ENCODE data around the gene GRIK4.

Gene GRIK4

DNA sequence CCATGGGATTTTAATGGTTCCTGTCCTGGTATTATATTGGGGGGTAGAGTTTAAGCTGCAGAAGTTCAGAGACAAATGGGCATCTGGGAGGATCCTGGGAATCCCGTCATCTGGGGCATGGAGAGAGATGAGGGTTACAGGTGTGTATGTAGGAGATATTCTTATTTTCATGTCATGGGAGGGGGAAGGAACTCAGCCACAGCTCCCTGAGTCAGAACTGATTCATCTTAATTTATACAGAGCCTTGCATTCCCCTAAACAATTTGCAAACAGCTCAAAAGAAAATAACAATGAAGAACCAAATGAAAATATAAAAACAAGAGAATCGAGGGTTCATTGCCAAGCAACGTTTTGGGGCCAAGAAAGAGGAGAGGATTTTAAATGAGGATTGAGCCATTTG, 356.4 kb downstream of the GRIK4 start:
- no peak overlapping the region for H3K4me3 ChIP-seq (ENCODE audit: low read depth, low read length)
- CTCF ChIA-PET: no interaction called here
- TF ChIP-seq, protein P1, sequence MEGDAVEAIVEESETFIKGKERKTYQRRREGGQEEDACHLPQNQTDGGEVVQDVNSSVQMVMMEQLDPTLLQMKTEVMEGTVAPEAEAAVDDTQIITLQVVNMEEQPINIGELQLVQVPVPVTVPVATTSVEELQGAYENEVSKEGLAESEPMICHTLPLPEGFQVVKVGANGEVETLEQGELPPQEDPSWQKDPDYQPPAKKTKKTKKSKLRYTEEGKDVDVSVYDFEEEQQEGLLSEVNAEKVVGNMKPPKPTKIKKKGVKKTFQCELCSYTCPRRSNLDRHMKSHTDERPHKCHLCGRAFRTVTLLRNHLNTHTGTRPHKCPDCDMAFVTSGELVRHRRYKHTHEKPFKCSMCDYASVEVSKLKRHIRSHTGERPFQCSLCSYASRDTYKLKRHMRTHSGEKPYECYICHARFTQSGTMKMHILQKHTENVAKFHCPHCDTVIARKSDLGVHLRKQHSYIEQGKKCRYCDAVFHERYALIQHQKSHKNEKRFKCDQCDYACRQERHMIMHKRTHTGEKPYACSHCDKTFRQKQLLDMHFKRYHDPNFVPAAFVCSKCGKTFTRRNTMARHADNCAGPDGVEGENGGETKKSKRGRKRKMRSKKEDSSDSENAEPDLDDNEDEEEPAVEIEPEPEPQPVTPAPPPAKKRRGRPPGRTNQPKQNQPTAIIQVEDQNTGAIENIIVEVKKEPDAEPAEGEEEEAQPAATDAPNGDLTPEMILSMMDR (IDR thresholded peaks at IDR 0.05; ENCODE audit: insufficient read depth, low read length, missing control alignments): no peak
- POLR2A ChIA-PET: no interaction called here
- no peak for DNase-seq (ENCODE audit: low read depth, low spot score)

DNA sequence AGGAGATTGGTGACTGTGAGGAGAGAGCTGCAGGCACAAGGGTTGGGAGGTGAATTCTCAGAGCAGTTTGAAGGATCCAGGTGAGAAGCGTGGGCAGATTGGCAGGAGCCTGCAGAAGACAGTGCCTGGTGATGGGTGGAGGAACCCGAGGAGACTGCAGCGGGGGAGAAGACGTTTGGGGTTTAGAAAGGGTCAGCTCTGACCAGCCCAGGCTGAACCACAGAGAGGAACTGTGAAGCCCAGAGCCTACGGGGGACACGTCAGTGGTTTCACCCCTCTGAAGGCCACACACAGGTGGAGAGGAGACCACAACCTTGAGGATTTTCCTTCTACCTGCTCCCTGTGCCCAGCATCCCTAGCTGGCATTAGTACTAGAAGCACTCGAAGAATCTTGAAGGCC, 357.5 kb downstream of the GRIK4 start:
- no peak overlapping the region for H3K4me3 ChIP-seq (ENCODE audit: low read depth, low read length)
- ChIA-PET POLR2A (no interaction called here), CTCF (interaction anchor here (0.6 kb wide), 1 partner anchor 15 kb away, joined by 3 read pairs; no protein-coding TSS in a partner anchor)
- TF ChIP-seq, protein P1 (IDR thresholded peaks at IDR 0.05; ENCODE audit: insufficient read depth, low read length, missing control alignments): no peak
- DNase-seq (ENCODE audit: low read depth, low spot score): no peak

DNA sequence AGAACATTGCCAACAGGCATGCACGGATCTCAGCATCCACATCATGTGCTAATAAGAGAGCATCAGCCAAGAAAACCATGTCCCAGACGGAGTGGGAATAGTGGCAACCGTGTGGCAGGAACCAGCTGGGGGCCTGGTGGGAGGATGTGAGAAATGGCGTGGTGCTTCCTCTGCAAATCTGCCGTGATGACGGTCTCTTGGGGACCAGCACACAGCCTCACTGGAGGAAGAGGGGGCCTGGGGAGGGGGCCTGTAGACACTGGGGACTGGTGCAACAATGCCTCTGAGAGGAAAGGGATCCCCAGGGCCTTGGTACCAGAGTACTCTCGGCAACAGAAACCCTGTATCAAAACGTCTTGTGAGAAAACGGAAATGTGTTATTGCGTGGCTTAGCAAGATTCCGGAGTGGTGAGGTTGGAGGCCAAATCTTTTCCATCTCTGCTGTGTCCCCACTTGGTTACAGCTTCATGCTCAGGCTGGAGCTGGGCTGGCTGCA, 358.0 kb downstream of the GRIK4 start:
- TF ChIP-seq, protein P1 (IDR thresholded peaks at IDR 0.05; ENCODE audit: insufficient read depth, low read length, missing control alignments): no peak
- ChIA-PET CTCF (no interaction called here), POLR2A (no interaction called here)
- no peak for DNase-seq (ENCODE audit: low read depth, low spot score)
- H3K4me3 ChIP-seq (ENCODE audit: low read depth, low read length): no peak overlapping the region

DNA sequence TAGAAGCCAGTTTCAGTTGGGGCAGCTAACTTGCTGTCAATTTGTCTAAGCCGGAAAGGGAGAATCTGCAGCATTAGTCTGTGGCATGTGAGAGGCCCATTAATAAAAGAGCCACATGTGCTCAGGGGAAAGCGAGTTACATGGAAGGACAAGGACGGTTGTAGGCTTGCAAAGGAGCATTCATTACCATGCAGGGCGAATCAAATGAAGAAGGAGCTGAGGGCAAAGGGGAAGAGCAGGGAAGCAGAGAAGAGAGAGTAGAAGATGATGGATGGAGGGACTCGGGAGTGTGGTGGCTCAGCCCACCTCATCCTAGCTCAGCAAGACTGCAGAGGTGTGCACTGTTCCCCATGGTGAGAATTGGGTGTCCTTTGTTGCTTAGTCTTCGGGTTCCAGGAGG, 359.6 kb downstream of the GRIK4 start:
- TF ChIP-seq, protein P1 (IDR thresholded peaks at IDR 0.05; ENCODE audit: insufficient read depth, low read length, missing control alignments): no peak
- ChIA-PET CTCF (no interaction called here), POLR2A (no interaction called here)
- no peak overlapping the region for H3K4me3 ChIP-seq (ENCODE audit: low read depth, low read length)
- no peak for DNase-seq (ENCODE audit: low read depth, low spot score)

DNA sequence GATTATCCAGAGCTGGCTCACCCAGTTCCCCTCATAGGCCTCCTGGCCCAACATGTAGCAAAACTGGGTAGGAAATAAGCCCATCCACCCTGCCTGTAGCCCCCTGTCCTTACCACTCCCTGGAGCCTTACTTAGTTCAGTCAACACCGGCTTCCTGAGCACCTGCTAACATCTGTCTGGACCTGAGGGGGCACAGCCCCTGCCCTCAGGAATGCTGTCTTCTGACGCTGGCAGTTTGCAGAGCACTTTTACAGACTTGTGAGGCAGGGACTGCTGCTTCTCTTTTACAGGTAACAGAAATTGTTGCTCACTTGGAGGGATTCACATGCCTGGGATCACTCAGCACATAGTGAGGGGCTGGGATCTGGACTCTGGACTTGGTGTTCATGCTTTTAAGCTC, 360.4 kb downstream of the GRIK4 start:
- no peak overlapping the region for H3K4me3 ChIP-seq (ENCODE audit: low read depth, low read length)
- CTCF ChIA-PET: no interaction called here
- no peak for DNase-seq (ENCODE audit: low read depth, low spot score)
- TF ChIP-seq, protein P1 (IDR thresholded peaks at IDR 0.05; ENCODE audit: insufficient read depth, low read length, missing control alignments): no peak
- POLR2A ChIA-PET: no interaction called here

DNA sequence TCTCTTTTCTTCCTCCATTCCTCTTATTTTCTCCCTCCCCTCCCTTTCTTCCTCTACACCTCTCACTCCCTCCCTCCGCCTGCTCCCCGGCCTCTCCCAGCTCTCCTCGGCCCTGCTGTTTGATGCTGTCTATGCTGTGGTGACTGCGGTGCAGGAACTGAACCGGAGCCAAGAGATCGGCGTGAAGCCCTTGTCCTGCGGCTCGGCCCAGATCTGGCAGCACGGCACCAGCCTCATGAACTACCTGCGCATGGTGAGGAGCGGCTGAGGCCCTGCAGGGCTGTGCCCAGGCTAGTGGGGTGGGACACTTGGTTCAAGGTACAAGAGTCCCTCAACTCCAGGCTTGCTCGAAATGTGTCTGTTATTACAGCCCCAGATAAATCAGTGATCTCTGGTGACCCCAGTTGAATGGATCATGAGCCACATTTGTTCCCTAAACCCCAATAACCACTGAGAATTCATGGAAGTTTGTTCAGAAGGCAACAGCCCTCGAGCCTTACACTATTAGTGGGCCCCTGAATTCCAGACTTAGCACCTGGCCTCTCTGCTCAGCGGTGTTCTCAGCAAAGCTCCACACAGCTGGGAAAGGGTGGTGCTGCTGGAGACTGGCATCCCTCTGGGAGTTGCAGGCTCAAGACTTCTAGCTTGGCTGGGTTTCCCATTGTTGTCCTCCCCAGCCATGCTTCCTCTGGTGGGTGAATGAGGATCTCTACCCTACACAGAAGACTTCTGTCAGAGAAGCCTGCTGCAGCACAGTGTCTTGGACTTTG, 362.6 kb downstream of the GRIK4 start:
- no peak overlapping the region for H3K4me3 ChIP-seq (ENCODE audit: low read depth, low read length)
- ChIA-PET POLR2A (no interaction called here), CTCF (no interaction called here)
- TF ChIP-seq, protein P1 (IDR thresholded peaks at IDR 0.05; ENCODE audit: insufficient read depth, low read length, missing control alignments): no peak
- DNase-seq (ENCODE audit: low read depth, low spot score): no peak

Data from AG04449 (cell line).